Renal cortex interstitium (tissue), 11 donors: ENCODE data around the gene LSM6. TPM values are rescaled to one million over a fixed set of nuclear protein-coding genes. Genes with fewer than 3 reads are reported as not detected.

Experiments
- DNase-seq, 11 donors: peaks; one replicate each; pipeline ENCODE4 v3.0.0-alpha.2; 2013; ENCODE audit warnings: low read depth in 9 of 11, low spot score in 4 of 11; ENCODE audit errors: extremely low read depth in 1 of 11
- polyA plus RNA-seq, 3 donors: library from polyadenylated mRNA; unstranded; fragments of 120-200 nt; gene quantifications; one replicate each; pipeline ENCODE4 v1.2.1, GENCODE V29; 2013; ENCODE audit not compliant: insufficient read length in 3 of 3

The LSM6 gene
- polyA plus RNA-seq, 3 donors, result 53.3 to 63.3 (median 60.8) TPM

GRCh38 chr4:146170149-146170548 lies 5.4 kb upstream of the LSM6 start:
- DNase-seq, result no peak

DNA sequence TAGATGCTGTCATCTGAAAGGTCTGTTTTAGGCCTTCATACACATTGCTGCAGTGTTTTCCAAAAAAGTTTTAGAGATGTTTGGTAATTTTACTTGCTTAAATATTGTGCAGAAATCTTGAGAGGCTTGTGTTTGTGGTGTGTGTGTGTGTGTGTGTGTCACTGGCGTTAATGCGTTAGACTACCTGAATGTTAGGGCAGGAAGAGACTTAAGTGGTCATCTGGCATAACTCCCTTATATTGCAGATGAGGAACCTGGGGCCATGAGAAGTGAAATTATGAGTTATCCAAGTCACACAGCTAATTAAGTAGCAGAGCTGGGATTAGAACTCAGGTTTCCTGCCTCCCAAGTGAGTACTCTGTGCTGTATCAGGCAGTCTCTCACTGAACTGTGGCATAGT lies 1.4 kb downstream of the LSM6 start:
- DNase-seq, result no peak

DNA sequence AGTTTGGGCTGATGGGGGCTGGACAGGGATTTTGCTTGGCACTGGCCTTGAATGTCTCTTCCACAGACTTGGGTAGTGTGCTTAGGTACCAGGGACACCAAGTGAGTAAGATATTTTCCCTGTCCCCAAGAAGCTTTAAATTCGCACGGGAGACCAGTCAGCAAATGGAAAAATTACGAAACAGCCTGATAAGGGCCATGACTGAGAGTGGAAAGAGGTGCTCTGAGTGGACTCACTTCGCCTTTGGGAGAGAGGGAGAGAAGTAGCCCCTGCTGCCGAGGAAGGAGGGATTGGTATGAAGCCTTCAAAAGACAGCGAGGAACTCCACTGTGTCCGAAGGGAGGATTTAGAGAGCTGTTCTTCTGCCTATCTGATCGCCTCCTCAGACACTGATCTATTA lies 2.6 kb downstream of the LSM6 start:
- DNase-seq, result no peak

DNA sequence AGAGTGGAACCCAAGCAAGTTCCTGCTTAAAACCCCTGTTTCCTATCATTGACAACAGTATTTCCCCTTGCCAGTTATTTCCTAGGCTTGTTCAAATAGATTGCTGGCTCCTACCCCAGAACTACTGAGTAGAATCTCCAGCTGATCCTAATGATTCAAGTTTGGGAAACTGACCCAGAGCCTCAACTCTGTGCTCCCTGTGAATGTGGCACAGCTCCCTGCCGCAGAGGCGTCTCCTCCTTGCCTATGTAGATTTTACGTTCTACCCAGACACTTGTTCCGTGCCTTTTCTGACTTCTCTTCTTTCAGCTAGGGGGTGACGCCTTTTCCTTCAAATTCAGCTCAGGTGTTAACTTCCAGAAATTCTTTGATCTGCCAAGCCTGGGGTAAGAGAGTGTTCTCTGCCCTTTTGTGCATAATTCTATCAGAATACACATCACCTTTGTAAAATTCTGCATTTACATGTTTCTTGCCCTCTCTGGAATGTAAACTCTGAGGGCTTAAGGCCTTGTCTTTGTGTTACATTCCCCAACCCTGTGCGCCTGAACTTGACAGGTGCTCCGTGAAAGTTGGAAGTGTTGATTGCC lies 4.4 kb downstream of the LSM6 start:
- DNase-seq, result no peak

DNA sequence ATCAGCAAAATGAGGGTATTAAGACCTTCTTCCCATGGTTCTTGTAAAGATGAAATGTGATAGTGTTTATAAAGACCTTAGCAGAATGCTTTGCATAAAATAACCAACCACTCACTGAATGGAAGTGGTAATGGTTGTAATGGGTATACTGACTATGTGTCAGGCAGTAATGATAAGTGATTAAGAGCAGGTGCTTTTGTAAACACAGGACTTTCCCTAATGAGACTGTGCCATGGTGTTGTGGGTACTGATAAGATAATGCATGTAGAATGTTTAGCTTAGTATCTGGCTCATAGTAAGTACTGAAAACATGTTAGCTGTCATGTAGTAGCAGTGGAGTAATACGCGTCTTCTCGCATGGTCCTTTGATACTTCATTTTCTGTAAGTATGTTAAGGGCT lies 6.9 kb downstream of the LSM6 start:
- no peak for DNase-seq

DNA sequence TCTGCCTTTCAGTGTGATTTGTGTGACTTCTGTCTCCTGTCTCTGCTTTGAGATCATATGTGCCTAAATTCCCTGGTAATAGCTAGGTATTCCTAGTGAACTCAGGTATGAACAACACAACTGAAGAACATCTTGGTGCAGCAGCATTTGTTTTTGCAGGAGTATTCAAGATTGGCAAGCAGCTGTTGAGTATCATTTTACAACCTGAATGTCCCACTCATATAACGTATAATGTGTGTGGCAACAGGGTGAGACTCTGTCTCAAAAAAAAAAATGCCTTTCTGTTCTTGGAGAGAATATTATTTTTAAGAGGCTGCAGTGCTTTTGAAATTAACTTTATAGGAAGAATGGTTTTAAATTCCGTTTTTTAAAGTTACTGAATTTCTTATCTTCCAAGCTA lies 7.7 kb downstream of the LSM6 start:
- DNase-seq, result no peak

GRCh38 chr4:146186041-146186440 lies 10.5 kb downstream of the LSM6 start:
- no peak for DNase-seq

DNA sequence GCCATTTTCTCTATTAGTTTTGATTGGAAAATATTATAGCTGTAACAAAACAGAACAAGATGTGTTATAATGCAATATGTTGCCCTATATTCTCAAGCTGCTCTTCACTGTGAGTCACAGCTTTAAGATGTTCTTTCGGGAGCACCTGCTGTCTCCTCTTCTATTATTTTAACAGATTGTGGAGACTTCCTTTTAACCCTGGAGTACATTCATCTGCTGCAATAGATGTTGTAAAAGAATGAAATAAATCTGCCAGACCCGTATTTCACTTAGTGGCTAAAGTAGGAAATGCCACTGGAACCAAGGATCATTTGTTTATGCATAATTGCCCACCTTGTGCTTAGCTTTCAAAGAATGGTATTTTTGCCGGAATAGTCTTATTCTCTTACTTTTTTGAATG lies 11.1 kb downstream of the LSM6 start:
- no peak for DNase-seq

- no peak for DNase-seq
These were observed 14.9 kb downstream of the LSM6 start for GRCh38 chr4:146190456-146190855.

DNA sequence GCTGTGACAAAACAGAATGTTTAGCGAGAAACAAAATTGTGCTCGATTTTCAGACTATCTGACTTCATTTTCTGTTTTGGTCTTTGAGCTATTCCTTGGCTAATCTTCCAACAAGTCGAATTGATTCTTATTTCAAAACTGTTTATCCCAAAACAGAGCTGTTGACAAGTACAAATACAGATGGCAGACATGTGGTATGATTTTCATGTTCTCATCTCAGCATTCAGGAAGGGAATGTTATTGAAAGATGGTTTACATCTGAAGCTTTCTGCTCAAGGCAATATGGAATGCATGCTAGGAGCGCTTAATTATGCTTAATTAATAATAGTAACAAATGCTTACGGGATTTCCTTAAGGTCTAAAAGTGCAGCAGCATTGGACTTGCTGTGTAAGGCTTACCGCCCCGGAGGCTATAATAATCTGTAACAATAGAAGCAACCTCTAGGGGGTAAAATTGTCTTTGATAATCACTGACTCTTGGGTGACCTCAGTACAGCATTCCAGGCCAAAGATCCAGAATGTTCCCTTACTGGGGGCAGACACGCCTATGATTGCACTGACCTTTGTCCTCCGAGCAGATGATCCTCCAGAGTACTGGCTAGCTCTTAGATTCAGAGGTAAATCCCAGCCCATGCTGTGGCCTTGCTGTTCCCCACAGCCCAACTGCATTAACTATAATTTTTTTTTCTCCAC lies 16.4 kb downstream of the LSM6 start:
- DNase-seq, result no peak

DNA sequence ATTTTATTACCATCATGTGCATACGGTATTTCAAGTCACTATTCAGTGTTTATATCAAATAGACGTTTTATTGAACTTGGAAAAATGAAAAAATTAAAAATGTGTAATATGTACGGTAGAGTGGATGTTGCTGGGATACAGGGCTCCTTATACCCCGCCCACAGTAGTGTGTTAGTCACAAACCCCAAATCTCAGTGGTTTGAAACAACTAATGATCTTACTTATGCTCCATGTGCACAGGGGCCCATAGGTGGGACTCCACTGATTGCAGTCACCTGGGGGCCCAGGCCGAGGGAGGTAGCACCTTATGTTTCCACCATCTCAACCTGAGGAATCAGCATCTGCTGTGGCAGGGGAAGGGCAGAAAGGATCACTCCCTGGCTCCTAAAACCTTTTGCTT lies 18.1 kb downstream of the LSM6 start:
- no peak for DNase-seq

DNA sequence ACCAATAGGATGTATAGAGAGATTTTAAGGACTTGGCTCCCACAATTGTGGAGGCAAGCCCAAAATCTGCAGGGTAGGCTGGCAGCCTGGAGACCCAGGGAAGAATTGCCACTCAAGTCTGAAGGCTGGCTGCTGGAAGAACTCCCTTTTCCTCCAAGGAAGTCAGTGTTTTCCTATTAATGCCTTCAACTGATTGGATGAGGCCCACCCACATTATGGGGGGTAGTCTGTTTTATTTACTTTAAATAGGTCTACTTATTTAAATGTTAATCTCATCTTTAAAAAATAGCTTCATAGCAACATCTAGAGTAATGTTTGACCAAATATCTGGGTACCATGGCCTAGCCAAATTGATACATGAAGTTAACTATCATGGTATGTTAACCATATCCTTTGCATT lies 18.7 kb downstream of the LSM6 start:
- no peak for DNase-seq

DNA sequence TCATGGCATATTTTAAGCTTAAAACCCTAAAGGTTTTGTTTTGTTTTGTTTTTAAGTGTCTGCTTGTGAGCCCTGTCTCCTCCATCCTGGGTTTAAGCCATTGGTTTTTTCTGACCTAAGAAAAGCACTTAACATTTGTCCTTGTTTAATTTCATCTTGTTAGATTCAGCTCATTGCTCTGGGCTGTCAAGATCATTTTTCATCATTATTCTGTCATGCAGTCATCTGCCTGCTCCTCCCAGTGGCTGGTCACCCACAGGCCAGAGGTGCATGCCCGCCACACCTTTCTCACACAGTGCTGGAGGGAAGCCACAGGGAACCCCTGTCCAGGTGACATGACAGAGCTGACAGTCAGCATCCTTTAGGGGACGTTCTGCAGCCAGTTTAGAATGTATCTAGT lies 27.1 kb downstream of the LSM6 start:
- no peak for DNase-seq

DNA sequence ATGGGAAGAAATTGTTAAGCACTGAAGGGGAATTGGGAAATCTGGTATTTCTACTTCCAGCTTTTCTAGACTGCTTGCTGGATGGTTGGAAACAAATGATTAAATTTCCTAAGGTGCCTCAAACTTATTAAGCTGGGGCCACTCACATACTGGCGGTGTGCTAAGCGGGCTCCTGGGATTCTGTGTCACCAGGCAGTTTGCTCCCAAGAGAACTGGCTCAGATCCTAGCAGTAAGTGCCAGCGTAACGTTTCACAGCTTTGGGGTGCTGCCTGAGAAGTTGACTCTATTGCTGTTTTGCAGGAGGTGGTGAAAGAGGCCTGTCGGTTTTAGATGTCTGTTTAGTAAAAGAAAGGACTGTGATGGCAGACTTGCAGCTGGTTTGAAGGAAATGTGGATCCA lies 31.9 kb downstream of the LSM6 start:
- no peak for DNase-seq

DNA sequence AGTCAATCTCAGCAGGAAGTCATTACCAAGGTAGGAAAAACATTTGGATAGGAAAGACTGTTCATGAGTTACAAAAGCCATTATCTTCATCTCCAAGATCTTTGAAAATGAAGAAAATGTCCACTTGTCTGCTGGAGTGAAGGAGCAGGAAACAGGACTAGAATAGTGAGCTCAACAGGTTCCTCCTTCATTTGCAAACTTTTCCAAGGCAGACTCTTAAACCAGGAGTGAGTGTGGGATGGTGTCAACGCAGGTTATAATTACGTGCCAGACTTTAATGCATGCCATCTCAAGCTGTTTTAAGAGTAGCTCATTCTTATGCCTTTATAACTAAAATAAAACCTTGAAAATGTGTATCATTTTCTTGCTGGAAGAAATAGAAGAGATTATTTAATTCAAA lies 35.4 kb downstream of the LSM6 start:
- no peak for DNase-seq

DNA sequence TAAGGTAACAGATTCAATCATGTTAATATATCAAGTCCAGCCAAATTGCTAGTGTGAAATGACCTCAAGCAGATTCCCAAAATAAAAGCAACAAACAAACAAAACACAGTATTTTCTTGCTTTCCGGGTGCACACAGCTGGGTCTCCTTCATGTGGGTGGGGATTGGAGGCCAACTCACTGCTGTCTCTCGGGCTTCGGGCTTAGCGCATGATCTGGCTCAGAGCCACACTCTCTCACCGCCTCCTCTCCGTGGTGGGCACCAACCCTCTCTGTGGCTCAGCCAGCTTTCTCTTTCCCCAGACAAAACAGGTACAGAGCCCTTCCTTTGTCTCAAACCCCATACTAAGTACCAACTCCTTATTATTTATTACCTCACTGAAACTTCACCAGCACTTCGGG lies 35.9 kb downstream of the LSM6 start:
- DNase-seq, result no peak

GRCh38 chr4:146212781-146213180 lies 37.3 kb downstream of the LSM6 start:
- no peak for DNase-seq

GRCh38 chr4:146214238-146214637 lies 38.7 kb downstream of the LSM6 start, which contains the start of gene REELD1:
Gene REELD1 (plus strand): TSS chr4:146214538. CDS start chr4:146216953, 2,415 bp downstream.
- no peak for DNase-seq

GRCh38 chr4:146222313-146222712 lies 46.8 kb downstream of the LSM6 start:
- no peak for DNase-seq

GRCh38 chr4:146224326-146224966 lies 48.9 kb downstream of the LSM6 start:
- no peak for DNase-seq

- DNase-seq, result no peak
These were observed 53.9 kb downstream of the LSM6 start for GRCh38 chr4:146229406-146229805.
